ENCODE measurements around the gene BANF2. TPM values are rescaled to one million over a fixed set of nuclear protein-coding genes. Genes with fewer than 3 reads are reported as not detected.

Gene BANF2
- total and polyA plus RNA-seq, 2 of the 8 experiments (the other 6 are each of a cell fraction or from before 2014, with no cell fraction given), result not detected

DNA sequence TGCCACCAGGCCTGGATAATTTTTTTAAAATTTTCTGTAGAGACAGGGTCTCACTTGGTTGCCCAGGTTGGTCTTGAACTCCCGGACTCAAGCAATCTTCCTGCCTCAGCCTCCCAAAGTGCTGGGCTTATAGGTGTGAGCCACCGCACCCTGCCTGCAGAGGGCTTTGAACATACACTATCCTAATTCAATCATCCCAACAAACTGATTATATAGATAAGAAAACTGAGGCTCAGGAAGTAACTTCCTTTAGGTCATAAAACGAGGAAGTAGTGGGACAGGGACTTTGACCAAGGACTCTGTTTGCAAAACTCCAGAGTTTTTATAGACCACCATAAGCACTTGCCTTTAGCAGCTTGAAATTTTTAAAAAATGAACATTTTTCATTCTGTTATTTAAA is 5.0 kb upstream of the BANF2 start:
- H2BK20ac ChIP-seq (ENCODE audit: low read length), result no peak overlapping the region
- no peaks in the 10 kb centered on the region for H3K79me1 ChIP-seq (ENCODE audit: low read depth, low read length)
- no peak overlapping the region for H2BK15ac ChIP-seq (ENCODE audit: low read length)
- H2BK5ac ChIP-seq (ENCODE audit: low read depth, low read length), result no peak overlapping the region
- no peaks in the 10 kb centered on the region for H3K79me2 ChIP-seq (ENCODE audit: control insufficient read depth in 1 of 2, insufficient read depth in 2 of 2, low read length in 2 of 2)
- DNase-seq (ENCODE audit: low read depth in 1 of 2, low spot score in 2 of 2) (no peak), FAIRE-seq (no peak)
- H3K18ac ChIP-seq (ENCODE audit: extremely low read depth, low read length), result no peak overlapping the region
- H2AFZ ChIP-seq (ENCODE audit: low read length), result no peak overlapping the region
- H3K9me3 ChIP-seq (ENCODE audit: insufficient read depth in 2 of 2, low read depth in 1 of 2, low read length in 1 of 2), result 0 out of 4 replicates have a peak, but pooled peaks cover 0 to 2% of the 10 kb centered on the region in 2 experiments
- H4K8ac ChIP-seq (ENCODE audit: extremely low read depth, insufficient read depth, low read length), result no peak overlapping the region
- CTCF ChIA-PET (ENCODE audit: partially characterized antibody), result interaction anchor here (0.7 to 5.2 kb wide), 2 partner anchors 12 to 234 kb away, joined by 3 to 24 read pairs; partner anchors contain the start of gene RRBP1
- no peak overlapping the region for H3K14ac ChIP-seq (ENCODE audit: insufficient read length)
- H3K4me2 ChIP-seq (ENCODE audit: insufficient read depth in 1 of 2, low read depth in 2 of 2, low read length in 2 of 2), result no peak overlapping the region
- 85% methylated on average over 3 of the region's 3 CpGs; no CpG with 5 or more reads in 1 of the 2 experiments for WGBS, 2 experiments (ENCODE audit: extremely low coverage in 1 of 2, insufficient coverage in 1 of 2, insufficient read length in 1 of 2, insufficient replicate concordance in 2 of 2, low coverage in 1 of 2, low lambda C conversion rate in 2 of 2, missing lambda C conversion rate in 1 of 2)
- no peak overlapping the region for H3K9ac ChIP-seq (replicated peaks in 1 of 4; ENCODE audit: extremely low read depth in 1 of 4, low read depth in 3 of 4, low read length in 3 of 4)
- no peak overlapping the region for H4K91ac ChIP-seq (replicated peaks; ENCODE audit: insufficient read length, low read length)
- H3K23ac ChIP-seq (ENCODE audit: insufficient read length), result no peak overlapping the region
- H4K20me1 ChIP-seq (replicated peaks in 1 of 2; ENCODE audit: control insufficient read depth in 1 of 2, insufficient read depth in 2 of 2, low read length in 2 of 2), result no peaks in the 10 kb centered on the region
- H2BK12ac ChIP-seq (ENCODE audit: low read depth, low read length), result no peak overlapping the region
- peaks cover 0 to 5% (median 3%) of the 10 kb centered on the region in 4 experiments; a peak in 4 of 7 replicates for H3K4me1 ChIP-seq (replicated peaks in 1 of 4; ENCODE audit: control insufficient read depth in 3 of 4, insufficient read depth in 4 of 4, low read length in 3 of 4)
- H3K23me2 ChIP-seq (ENCODE audit: low read depth, low read length), result no peaks in the 10 kb centered on the region; the same call in 1 of the 2 replicates
- POLR2A ChIA-PET (ENCODE audit: partially characterized antibody), result interaction anchor here (0.6 to 2.9 kb wide), 2 partner anchors 12 to 291 kb away, joined by 3 to 9 read pairs; partner anchors contain the start of gene RRBP1
- no peak overlapping the region for H3K4me3 ChIP-seq (ENCODE audit: extremely low read depth in 1 of 4, insufficient read depth in 2 of 4, low read depth in 3 of 4, low read length in 4 of 4)
- no peak overlapping the region for H3K27ac ChIP-seq (ENCODE audit: low read depth, low read length)
- no peak overlapping the region for H2AK5ac ChIP-seq (ENCODE audit: low read depth, low read length)
- H3K36me3 ChIP-seq (ENCODE audit: control insufficient read depth in 2 of 4, insufficient read depth in 4 of 4, low read length in 3 of 4), result no peaks in the 10 kb centered on the region
- no peak overlapping the region for H3K56ac ChIP-seq (replicated peaks; ENCODE audit: insufficient read length, low read depth, low read length)
- no peaks in the 10 kb centered on the region for H3K27me3 ChIP-seq (replicated peaks in 1 of 4; ENCODE audit: control insufficient read depth in 3 of 4, extremely low read depth in 1 of 4, insufficient read depth in 3 of 4, low read length in 3 of 4)
- no peak overlapping the region for H2BK120ac ChIP-seq (replicated peaks; ENCODE audit: low read depth, low read length)
- no peak overlapping the region for H3K4ac ChIP-seq (replicated peaks; ENCODE audit: insufficient read length, low read depth, low read length)
- H4K5ac ChIP-seq (ENCODE audit: insufficient read length, low read depth, low read length), result no peak overlapping the region
- TF ChIP-seq CTBP2 (IDR thresholded peaks at IDR 0.05; ENCODE audit: borderline replicate concordance, insufficient read depth, insufficient read length, low read length), result no peak
- TF ChIP-seq RNF2 (IDR thresholded peaks at IDR 0.05; ENCODE audit: borderline replicate concordance, low read depth, low read length, missing control alignments, poor library complexity, severe bottlenecking), result no peak
- TF ChIP-seq NANOG (IDR thresholded peaks at IDR 0.05; ENCODE audit: insufficient read depth, low read depth, low read length, poor library complexity, severe bottlenecking), result no peak
- TF ChIP-seq TCF12 (IDR thresholded peaks at IDR 0.05; ENCODE audit: low read depth, low read length), result no peak
- no peak for TF ChIP-seq CREB1 (IDR thresholded peaks at IDR 0.05)
- no peak for TF ChIP-seq SIX5 (IDR thresholded peaks at IDR 0.05; ENCODE audit: low read depth, low read length)
- TF ChIP-seq ZNF274 (IDR thresholded peaks at IDR 0.05; ENCODE audit: borderline replicate concordance, extremely low read depth, low read length), result no peak
- TF ChIP-seq, protein P1, sequence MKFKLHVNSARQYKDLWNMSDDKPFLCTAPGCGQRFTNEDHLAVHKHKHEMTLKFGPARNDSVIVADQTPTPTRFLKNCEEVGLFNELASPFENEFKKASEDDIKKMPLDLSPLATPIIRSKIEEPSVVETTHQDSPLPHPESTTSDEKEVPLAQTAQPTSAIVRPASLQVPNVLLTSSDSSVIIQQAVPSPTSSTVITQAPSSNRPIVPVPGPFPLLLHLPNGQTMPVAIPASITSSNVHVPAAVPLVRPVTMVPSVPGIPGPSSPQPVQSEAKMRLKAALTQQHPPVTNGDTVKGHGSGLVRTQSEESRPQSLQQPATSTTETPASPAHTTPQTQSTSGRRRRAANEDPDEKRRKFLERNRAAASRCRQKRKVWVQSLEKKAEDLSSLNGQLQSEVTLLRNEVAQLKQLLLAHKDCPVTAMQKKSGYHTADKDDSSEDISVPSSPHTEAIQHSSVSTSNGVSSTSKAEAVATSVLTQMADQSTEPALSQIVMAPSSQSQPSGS (IDR thresholded peaks at IDR 0.05; ENCODE audit: low read length), result no peak
- TF ChIP-seq ASH2L (IDR thresholded peaks at IDR 0.05; ENCODE audit: low read length), result no peak
- no peak for TF ChIP-seq CEBPB (IDR thresholded peaks at IDR 0.05; ENCODE audit: low read depth, low read length)
- TF ChIP-seq YY1 (IDR thresholded peaks at IDR 0.05; ENCODE audit: low read depth, low read length), result no peak
- no peak for TF ChIP-seq CBX5 (IDR thresholded peaks at IDR 0.05; ENCODE audit: low read depth, low read length)
